Smooth muscle cell (in vitro differentiated cells): ENCODE data around the gene HDGFL2. TPM values are rescaled to one million over a fixed set of nuclear protein-coding genes. Genes with fewer than 3 reads are reported as not detected.

Source experiments
- DNase-seq: peaks from one replicate; lab custom pipeline; 2025; ENCODE audit not compliant: unreplicated experiment; lab: John Stamatoyannopoulos, UW
- H2AFZ ChIP-seq: fragments of 200-600 bp; sonication (generic); 2 replicates; pipeline ENCODE4 v1.6.0; 2016; ENCODE audit warnings: antibody characterized with exemption, low read depth, mild to moderate bottlenecking
- H3F3A ChIP-seq: fragments of 200-600 bp; sonication (generic); 2 replicates; pipeline ENCODE4 v1.6.0; 2017; ENCODE audit warnings: antibody characterized with exemption, low read depth
- H3K27ac ChIP-seq: fragments of 200-600 bp; sonication (generic); 2 replicates; pipeline ENCODE4 v1.5.1; 2016; ENCODE audit warnings: low read depth, mild to moderate bottlenecking
- H3K27me3 ChIP-seq: fragments of 200-600 bp; sonication (generic); 2 replicates; pipeline ENCODE4 v1.6.1; 2016; ENCODE audit warnings: low read depth, mild to moderate bottlenecking
- H3K36me3 ChIP-seq: fragments of 200-600 bp; sonication (generic); 2 replicates; pipeline ENCODE4 v1.5.1; 2016; ENCODE audit warnings: low read depth
- H3K4me1 ChIP-seq: fragments of 200-600 bp; sonication (generic); 2 replicates; pipeline ENCODE4 v1.5.1; 2016; ENCODE audit warnings: low read depth
- H3K4me2 ChIP-seq: fragments of 200-600 bp; sonication (generic); 2 replicates; pipeline ENCODE4 v1.6.0; 2016; ENCODE audit warnings: mild to moderate bottlenecking
- H3K4me3 ChIP-seq: fragments of 200-600 bp; sonication (generic); 2 replicates; pipeline ENCODE4 v1.5.1; 2016; ENCODE audit warnings: mild to moderate bottlenecking
- H3K79me2 ChIP-seq: fragments of 200-600 bp; sonication (generic); 2 replicates; pipeline ENCODE4 v1.6.0; 2016; ENCODE audit warnings: low read depth, mild to moderate bottlenecking
- H3K9ac ChIP-seq: fragments of 200-600 bp; sonication (generic); 2 replicates; pipeline ENCODE4 v1.6.0; 2016; ENCODE audit warnings: low read depth
- H3K9me3 ChIP-seq: fragments of 200-600 bp; sonication (generic); replicated peaks from 2 replicates; pipeline ENCODE4 v1.5.1; 2016; ENCODE audit warnings: low read depth
- H4K20me1 ChIP-seq: fragments of 200-600 bp; sonication (generic); 2 replicates; pipeline ENCODE4 v1.6.0; 2016; ENCODE audit warnings: low read depth
- CTCF ChIP-seq: fragments of 200-600 bp; sonication (generic); IDR thresholded peaks from 2 replicates; pipeline ENCODE4 v1.5.1; 2017; ENCODE audit warnings: borderline replicate concordance, mild to moderate bottlenecking, antibody characterized with exemption; ENCODE audit not compliant: insufficient read depth, poor library complexity, severe bottlenecking
- WGBS: methylation state at CpG from one replicate; pipeline ENCODE4 v1.1.7; 2016; ENCODE audit warnings: low lambda C conversion rate; 5-methylcytosine and 5-hydroxymethylcytosine counted together
- polyA plus RNA-seq: library from polyadenylated mRNA; unstranded; fragments of >200 nt; fragmentation: Nextera tagmentation; extraction: Ambion mirVana; gene quantifications from 2 replicates; pipeline ENCODE4 v1.2.1, GENCODE V29; 2016
- total RNA-seq: library from RNA; depleted of rRNA; stranded (reverse); fragments of >200 nt; gene quantifications from 2 replicates; pipeline ENCODE4 v1.2.3, GENCODE V29; 2014

The HDGFL2 gene
- total and polyA plus RNA-seq, 2 experiments from 2014 or later = 27.9 to 94.1 TPM

GRCh38 chr19:4453232-4454179, 18.6 kb upstream of the HDGFL2 start:
- Histone ChIP-seq H3F3A (no peaks in the 10 kb centered on the region), H3K9ac (no peak overlapping the region), H2AFZ (no peak overlapping the region), H4K20me1 (peaks cover 47% of the 10 kb centered on the region), H3K36me3 (no peaks in the 10 kb centered on the region), H3K27ac (no peak overlapping the region), H3K9me3 (no peaks in the 10 kb centered on the region), H3K79me2 (peaks cover 25% of the 10 kb centered on the region), H3K4me1 (peaks cover 24% of the 10 kb centered on the region), H3K4me3 (no peak overlapping the region), H3K27me3 (no peaks in the 10 kb centered on the region), H3K4me2 (no peak overlapping the region)
- 91% methylated on average over 33 of the region's 34 CpGs for WGBS
- TF ChIP-seq CTCF = no peak
- no peak for DNase-seq

DNA sequence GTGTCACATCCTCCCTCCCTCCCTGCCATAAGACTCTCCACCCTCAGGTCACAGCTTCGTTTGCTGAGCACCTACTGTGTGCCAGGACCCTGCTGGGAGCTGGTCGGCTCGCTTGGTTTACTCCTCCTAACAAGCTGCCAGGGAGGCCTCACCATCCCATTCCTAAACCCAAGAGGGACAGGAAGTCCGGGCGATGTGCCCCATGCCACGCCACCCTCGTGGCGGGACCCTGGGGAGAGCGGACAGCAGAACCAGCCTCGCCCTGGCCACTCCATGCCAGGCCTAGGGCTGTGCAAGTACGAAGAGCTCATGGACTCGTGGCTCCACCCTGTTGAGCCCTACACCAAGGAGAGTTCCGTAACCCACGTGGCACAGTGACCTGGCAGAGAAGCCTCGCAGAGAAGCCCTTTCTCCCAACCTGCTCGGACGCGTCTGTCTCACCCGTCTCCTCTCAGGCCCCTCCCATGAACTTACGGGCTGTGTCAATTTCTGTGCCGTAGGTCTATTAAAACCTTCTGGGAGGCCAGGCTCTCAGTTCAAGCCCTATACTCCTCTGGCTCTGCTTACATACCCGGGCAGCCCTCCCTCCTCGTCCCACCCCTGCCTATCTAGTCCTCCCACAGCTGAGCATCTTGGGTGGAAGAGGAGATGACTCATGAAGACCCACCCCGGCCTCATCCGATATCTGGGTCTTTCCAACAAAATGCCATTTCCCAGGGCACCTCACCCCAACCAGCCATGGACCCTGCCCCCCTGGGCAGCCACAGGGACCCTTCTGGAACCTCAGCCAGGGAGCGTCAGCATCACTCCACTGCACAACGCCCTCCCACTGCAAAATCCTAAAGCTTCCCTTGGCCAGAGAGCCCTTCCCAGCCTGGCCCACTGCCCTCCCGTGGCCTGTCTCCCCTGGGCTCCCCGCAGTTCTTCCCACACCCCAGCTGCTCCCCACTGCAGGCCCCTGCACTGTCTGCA, 17.1 kb upstream of the HDGFL2 start:
- 64% methylated on average over 29 of the region's 29 CpGs for WGBS
- Histone ChIP-seq H3K9ac (peak overlapping the region; percentile 99), H3K27ac (peak overlapping the region; percentile 96), H3K4me1 (peaks cover 24% of the 10 kb centered on the region), H2AFZ (no peak overlapping the region), H3K27me3 (no peaks in the 10 kb centered on the region), H3K36me3 (no peaks in the 10 kb centered on the region), H3K4me2 (peak overlapping the region; percentile 96), H3K9me3 (no peaks in the 10 kb centered on the region), H3K4me3 (peak overlapping the region; percentile 89), H3K79me2 (peaks cover 25% of the 10 kb centered on the region), H4K20me1 (peaks cover 33% of the 10 kb centered on the region), H3F3A (no peaks in the 10 kb centered on the region)
- TF ChIP-seq CTCF = no peak
- DNase-seq = peak; percentile 43

DNA sequence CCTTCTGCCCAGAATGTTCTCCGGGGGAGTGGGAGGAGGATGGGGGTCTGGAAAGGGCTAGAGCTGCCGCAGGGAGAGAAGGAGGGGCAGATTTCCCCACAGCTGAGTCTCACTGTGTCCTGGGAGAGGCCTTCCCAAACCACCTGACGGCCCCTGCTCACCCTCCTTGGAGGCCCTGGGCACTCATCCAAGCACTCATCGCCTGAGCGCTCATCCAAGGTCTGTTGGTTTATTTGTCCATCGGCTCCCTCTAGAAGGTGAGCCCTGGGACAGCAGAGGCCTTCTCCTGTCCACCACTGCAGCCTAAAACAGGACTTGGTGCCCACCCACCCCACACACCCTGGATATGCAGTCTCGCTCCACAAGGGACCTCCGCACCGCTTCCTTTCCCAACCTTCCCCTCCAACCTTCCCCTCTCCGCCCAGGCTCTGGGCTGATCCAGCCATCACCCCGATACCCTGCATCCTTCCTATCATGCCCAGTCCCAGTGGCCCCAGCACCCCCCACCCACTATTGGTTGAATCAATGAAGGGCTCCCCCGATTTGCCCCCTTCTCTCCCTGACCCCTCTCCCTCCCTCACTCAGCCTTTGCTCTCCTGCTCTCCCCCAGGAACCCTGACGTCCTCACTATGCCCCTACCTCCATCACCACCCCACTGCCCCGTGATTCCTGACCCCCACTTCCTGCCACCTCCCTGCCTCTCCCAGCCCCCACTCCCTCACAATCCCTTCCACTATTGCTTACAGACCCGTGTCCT, 16.2 kb upstream of the HDGFL2 start:
- Histone ChIP-seq H3K79me2 (peaks cover 25% of the 10 kb centered on the region), H3F3A (no peaks in the 10 kb centered on the region), H3K27ac (peak overlapping the region; percentile 96), H3K4me3 (peak overlapping the region; percentile 89), H3K9ac (peak overlapping the region; percentile 99), H3K36me3 (no peaks in the 10 kb centered on the region), H3K4me2 (peak overlapping the region; percentile 96), H3K9me3 (no peaks in the 10 kb centered on the region), H4K20me1 (peaks cover 30% of the 10 kb centered on the region), H3K4me1 (peaks cover 24% of the 10 kb centered on the region), H3K27me3 (no peaks in the 10 kb centered on the region), H2AFZ (no peak overlapping the region)
- 60% methylated on average over 8 of the region's 15 CpGs for WGBS
- DNase-seq = peak; percentile 43
- no peak for TF ChIP-seq CTCF
